ENCODE measurements around the gene SIRPA.

Gene SIRPA

DNA sequence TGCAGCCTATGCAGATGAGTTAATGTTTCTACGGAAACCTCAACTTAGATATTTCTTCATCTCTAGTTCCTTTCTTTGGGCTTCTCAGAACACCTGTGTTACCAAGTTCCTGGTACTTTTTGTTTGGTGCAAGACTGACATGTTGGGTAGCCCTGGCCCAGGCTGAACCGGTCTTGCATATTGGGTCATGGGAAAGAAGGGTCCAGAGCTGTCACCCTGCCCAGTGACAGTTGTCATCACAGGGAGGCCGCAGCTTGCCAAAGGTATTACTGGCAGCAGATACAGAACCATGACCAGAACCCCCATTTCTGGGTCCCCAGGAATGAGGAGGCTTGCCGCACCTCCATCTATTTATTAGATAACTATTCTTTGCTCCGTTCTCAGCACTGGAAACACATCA lies 58.4 kb downstream of the SIRPA start:
- no peak for DNase-seq

DNA sequence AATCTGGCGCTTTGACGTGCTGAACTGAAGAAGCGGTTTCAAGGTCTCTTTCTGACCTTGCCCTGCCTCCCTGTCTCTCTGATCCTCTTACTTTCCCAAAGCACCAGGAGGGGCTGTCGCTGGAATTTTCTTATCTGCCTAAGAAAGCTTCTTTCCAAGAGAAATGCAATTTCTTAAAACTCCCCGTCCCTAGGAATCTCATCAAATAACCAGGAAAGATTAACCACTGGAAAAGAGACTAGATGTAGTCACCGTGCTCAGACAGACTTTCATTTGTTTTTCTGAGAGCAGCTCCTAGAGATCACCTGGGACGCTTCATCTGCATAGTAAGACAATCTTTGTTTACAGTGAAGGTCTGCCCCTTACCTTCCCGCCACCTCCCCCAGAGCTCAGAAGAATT lies 60.0 kb downstream of the SIRPA start:
- no peak for DNase-seq

DNA sequence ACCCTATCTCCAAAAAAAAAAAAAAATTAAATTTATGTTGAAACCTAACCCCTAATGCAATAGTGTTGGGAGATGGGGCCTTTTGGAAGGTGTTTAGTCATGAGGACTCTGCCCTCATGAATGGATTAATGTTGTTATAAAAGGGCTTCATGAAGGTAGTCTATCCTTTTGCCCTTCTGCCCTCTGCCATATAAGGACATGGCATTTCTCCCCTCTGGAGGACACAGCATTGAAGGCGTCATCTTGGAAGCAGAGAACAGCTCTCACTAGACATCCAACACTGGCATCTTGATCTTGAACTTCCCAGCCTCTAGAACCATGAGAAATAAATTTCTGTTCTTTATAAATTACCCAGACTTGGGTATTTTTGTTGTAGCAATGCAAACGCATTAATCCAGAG lies 63.2 kb downstream of the SIRPA start:
- DNase-seq: no peak

DNA sequence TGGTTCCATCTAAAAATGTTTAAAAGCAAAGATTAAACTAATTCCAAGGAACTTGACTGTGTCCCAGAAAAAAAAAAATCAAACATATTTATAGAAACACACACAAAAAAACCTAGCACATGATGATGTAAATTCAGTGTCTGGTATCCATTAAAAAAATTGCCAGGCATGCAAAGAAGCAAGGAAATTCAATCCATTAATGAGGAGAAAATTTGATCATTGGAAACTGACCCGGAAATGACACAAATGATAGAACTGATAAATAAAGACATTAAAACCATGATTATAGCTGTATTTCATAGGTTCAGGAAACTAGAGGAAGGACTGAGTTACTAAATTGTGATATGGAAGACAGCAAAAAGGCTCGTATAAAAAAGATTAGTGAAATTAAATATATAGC lies 63.9 kb downstream of the SIRPA start:
- DNase-seq: no peak

DNA sequence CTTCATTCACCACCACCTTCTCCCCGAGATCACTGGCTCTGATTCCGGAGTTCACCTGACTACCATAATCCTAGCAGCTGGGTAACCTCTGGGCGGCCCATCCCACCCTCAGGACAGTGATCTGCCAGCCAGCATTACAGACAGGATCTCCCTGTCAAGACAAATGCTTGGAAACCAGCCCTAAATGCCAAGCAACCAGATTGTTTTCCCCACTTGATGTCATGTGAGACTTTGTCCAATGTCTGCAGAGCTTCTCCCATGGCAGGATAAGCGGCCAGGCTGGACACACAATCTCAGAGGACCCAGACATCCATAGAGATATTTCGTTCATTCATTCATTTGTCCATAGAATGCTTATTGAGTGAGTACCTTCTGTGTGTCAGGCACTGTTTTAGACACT lies 66.2 kb downstream of the SIRPA start:
- no peak for DNase-seq

DNA sequence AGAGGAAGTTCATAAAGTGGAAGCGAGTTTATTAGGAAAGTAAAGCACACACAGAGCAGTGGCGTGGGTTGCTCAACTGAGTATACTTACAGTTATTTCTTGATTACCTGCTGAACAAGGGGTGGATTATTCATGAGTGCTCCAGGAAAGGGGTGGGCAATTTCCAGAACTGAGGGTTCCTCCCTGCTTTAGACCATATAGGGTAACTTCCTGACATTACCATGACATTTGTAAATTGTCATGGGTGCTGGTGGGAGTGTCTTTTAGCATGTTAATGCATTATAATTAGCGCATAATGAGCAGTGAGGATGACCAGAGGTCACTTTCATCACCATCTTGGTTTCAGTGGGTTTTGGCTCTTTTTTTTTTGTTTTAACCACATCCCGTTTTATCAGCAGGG lies 68.9 kb downstream of the SIRPA start:
- DNase-seq: no peak

DNA sequence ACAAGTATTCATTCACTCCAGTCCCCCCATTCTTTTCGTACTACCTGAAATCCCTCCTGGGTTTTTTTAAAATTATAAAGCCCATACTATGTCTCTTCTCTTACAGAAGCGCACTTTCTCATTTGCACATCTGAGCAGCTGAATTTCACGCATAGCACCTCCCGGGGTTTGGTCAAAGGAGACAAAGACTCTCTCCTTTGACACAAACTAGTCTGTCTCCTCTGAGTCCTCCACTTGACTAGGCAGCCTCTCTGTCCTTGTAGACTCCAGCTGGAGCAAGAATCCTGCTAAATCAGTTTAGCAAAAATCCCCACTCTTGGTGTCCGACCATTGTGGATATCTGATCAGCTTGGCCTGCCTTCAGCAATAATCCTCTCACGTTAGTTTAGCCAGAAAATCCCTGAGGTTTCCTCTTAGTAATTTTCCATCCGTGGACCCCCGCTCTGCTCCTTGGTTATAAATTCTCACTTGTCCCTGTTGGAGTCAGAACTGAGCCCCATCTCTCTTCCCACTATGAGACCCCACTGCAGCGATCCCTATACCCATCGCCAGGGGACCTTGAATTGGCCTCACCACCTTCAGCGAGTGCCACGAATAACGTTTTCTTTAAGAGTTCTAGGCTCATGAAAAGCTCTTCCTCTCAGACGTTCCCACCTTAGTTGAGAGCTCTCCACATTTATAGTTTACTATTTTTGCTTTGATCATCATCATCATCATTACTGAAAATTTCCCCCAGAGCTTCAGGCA lies 69.6 kb downstream of the SIRPA start:
- no peak for DNase-seq

DNA sequence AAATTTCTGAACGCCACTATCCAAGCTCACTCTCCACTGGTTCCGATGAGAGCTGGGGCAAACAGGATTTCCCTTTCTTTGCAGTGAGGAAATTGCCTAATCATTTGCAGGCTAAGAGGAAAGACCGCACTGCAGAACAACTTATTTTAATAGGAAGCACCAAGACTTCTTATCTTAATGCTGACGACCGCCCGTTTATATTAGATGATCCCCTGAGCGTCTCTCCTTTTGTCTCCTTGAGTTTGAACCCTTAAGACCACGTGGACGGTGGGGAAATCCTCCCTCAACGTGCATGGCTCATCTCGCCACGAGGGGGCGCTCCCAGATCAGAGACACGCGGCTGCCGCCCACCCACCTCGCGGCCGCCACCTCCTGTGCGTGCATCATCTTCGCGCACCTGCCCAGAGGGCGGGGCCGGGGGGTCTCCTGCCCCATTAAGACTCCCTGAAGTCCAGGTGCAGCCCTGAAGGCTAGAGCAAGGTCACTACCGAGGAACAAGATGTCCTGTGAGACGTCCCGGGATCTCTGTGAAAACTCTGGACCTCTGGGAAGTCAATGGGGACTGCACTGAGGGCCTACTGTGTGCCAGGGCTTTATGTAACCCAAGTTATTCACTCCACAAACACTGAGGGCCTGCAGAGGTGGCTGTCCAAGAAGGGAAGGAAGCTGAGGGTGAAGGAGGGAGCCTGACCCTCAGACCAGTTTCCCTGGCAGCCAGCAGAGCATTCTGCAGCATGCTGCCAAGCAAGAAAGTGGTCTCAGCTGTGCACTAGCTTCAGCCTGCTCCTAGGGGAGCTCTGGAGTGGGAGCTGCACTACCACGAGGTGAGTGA lies 70.5 kb downstream of the SIRPA start:
- peak; percentile 73 for DNase-seq

DNA sequence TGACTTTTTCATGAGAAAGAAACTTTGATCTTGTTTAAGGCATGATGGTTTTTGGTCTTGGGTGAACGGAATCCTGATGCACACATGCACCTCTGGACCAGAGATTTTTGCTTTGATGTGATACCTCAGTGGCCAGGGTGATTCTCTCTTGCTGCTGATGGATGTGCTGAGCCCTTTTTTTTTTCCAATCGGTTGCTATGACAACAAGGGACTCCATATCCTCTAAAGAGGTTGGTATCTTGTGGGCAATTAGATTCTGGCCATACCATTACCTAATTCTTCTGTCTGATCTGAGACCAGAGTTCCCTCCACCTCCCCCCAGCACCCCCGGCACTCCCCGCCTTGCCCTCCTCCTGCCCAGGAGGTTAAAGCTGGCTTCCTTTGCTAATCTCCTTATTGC lies 73.8 kb downstream of the SIRPA start:
- no peak for DNase-seq

DNA sequence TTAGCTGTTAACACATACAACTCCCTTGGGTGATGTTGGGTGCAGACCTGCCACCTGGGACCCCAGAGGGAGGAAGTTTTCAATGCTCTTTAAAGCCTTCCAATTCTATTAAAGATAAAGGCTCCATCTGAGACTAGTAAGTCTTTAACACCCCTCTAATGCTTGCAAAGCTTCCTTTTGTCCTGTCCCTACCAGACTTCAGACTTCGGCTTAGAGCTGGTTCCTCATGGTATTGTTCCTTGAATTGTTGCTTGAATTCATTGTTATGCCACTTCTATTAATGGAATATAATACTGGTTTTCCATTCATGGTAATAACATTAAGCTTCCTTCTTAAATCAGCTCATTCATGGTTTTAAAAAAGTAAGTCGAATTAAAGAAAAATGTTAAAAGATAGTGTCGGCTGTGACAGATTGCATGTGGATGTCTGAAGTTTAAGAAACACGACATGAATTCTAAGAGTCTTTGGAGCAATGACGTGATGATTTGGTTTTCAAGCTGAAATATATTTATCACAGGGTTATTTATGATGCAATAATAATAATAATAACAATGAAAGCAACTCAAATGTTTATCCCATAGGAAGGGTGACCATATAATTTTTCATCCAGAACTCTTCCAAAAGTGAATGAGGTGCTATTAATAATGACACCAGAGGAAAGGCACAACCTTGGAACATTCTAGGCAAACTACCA lies 76.8 kb downstream of the SIRPA start:
- no peak for DNase-seq

DNA sequence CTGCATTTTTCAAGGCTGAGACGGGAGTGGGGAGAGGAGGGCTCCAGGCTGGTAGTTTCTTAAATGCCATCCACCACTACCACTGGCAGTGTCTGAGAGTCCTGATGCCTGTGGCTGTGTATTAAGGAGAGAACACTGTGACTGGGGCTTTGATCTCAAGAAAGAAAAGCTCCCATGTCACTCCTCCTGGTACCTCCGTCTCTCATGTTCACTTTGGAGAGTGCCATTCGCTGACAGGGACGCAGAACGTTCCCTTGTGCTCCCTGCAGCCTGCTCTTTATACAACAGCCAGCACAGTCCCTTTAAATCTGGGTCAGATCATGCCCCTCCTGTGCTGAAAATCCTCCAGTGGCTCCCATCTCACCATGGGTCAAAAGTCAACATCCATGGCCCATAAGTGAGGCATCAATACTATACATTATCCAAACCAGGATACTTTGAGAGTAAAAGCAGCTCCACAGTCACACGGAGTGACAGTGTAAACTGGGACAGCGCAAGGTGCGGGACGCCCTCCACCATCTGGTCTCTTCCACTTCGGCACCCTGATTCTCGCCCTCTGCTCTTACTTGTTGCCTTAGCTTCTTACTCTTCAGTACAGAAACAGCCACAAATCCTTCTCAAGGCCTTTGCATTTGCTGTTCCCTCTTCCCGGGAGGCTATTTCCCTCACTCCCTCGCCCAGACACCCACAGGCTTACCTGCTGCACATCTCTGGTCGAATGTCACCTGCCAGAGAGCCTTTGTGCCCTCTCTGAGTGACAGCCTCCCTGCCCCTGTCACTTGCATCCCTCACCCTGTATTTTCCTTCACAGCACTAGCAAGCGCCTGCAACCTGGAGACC lies 78.6 kb downstream of the SIRPA start:
- no peak for DNase-seq

DNA sequence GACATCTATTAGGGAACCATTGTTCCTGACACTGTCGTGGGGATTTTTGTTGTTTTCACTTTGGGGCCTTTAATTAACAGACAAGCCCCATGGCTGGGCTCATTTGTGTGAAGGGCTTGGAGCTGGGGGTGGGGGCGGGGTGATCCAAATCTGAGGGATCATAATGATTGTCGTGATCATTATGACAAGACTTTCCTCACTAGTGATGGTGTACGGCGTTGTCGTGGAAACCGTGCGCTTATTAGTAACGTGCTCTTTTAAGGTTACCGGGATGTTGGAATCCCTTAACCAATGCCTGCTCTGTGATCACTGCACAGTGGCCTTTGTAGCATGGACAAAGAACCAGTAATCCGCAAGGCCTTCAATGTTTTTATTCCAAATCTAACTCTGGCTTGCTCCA lies 80.1 kb downstream of the SIRPA start:
- no peak for DNase-seq

DNA sequence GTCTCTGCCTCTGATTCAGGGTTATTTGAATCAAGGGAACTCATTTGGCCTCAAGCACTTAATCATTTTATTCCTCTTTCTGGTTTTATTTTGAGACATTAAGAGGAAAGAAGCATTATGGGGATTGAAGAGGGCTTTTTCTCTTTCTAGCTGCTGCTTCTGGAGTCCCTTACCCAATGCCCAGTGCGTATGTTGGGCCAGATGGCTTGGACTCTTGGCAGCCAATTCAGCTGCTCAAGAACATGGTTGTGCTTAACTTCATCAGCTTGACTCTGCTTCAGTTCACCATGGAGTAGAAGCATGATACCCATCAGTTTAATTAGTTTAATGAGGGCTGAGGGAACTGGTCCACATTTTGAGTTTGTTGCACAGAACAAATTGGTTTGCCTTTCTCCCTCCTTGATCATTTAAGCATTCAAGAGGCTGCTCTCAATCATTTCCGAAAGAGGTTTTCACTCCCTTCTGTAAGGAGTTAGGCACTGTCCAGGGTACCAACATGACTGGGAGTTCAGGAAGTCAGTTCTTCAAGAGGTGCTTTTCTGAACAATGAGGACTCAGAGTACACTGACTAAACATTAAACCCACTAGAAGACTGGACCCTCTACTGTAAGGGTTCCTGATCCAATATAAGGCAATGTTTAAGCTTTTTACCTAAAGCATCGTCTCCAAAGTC lies 84.0 kb downstream of the SIRPA start:
- no peak for DNase-seq

DNA sequence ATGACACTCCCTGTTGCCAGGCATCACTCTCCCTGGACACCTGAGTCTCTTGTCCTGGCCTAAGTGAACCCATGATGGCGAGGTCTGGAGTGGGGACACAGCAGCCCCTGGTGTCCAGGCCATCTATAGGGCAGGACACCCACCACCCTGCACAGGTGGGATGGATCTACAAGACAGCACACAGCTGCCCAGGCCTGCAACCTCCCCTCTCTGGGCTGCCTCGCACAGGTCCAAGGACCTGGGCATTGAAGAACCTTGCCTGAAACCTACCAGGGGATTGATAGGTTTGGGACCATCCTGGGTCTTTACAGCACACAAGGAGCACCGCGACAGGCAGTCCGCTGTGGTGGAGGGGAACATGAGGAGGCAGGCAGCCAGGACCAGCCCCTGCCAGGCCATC lies 87.5 kb downstream of the SIRPA start:
- DNase-seq: no peak

DNA sequence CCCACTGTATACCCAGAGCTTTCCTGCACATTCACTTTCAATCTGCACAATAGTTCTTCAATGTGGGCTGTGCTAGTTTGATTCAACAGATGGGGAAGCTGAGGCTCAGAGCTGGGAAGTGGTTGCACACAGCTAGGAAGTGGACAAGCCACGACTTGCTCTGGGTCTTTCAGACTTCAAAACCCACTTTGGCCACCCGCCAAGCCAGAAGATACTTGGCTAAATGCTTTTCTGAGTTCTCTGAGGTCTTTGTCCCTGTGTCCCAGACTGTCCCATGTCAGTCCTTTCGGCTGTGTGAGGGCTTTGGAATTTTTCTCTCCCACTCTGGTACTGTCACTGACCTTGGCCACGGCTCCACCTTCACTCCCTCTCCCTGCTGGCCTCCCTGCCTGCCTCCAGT lies 88.1 kb downstream of the SIRPA start:
- no peak for DNase-seq

DNA sequence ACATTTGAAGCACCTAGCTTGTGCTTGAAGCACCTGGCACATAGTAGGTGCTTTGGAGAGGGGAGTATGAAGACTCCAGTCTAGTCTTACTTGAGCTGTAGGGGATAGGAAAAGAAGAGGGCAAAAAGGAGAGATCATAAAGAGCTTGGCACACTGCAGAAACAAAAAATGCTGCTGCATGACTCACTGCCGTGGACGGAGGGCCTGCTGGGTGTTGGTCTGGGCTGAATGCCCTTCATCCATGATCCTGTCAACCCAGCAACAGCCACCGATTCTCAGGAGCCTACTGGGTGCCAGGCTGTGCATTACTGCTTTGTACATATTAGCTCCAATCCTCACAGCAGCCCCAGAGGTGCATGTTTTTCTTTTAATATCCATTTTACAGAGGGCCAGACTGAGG lies 92.6 kb downstream of the SIRPA start:
- DNase-seq: no peak

Measured in activated gamma-delta T cell treated with Interleukin-2 at 50 U/mL for 16 hours (primary cell).